NCI-H1092 (cell line): Measurements from ENCODE around the gene SLC39A10.
A peak's percentile ranks its signal among the peaks of the same experiment; 100 is the strongest.
"Not testable (repeated sequence)": the region's sequence is repeated elsewhere in the genome, so short reads cannot be mapped to it uniquely, and the experiment has no call there.

ENCODE experiments used
- DNase-seq: peaks from one replicate; lab custom pipeline; 2025; lab: John Stamatoyannopoulos, UW

The SLC39A10 gene

GRCh38 chr2:195646424-195646823 is 10.6 kb upstream of the SLC39A10 start:
- DNase-seq: no peak

- DNase-seq: no peak
Observed at GRCh38 chr2:195647302-195647701, 9.7 kb upstream of the SLC39A10 start.

GRCh38 chr2:195648370-195648769 is 8.7 kb upstream of the SLC39A10 start:
- DNase-seq: not testable (repeated sequence)

GRCh38 chr2:195648787-195649186 is 8.2 kb upstream of the SLC39A10 start:
- DNase-seq: no peak

GRCh38 chr2:195649629-195650190 is 7.3 kb upstream of the SLC39A10 start:
- DNase-seq: no peak

- no peak for DNase-seq
Observed at GRCh38 chr2:195651046-195651445, 6.0 kb upstream of the SLC39A10 start.

GRCh38 chr2:195652911-195653310 is 4.1 kb upstream of the SLC39A10 start:
- DNase-seq: no peak

GRCh38 chr2:195656161-195656858 is 716 bp upstream of the SLC39A10 start:
- peak; percentile 22 for DNase-seq

- DNase-seq: peak; percentile 2
Observed at GRCh38 chr2:195657634-195658540, 861 bp downstream of the SLC39A10 start.

- no peak for DNase-seq
Observed at GRCh38 chr2:195658541-195658890, 1.5 kb downstream of the SLC39A10 start.

- DNase-seq: no peak
Observed at GRCh38 chr2:195659114-195659513, 2.1 kb downstream of the SLC39A10 start.

- peak; percentile 35 for DNase-seq
Observed at GRCh38 chr2:195659982-195660890, 3.2 kb downstream of the SLC39A10 start.

GRCh38 chr2:195662138-195662537 is 5.1 kb downstream of the SLC39A10 start:
- DNase-seq: no peak

- no peak for DNase-seq
Observed at GRCh38 chr2:195663007-195663406, 6.0 kb downstream of the SLC39A10 start.

- DNase-seq: no peak
Observed at GRCh38 chr2:195664528-195664927, 7.5 kb downstream of the SLC39A10 start.

- DNase-seq: not testable (repeated sequence)
Observed at GRCh38 chr2:195665153-195665552, 8.1 kb downstream of the SLC39A10 start.

- no peak for DNase-seq
Observed at GRCh38 chr2:195666113-195666712, 9.2 kb downstream of the SLC39A10 start.

GRCh38 chr2:195667974-195668373 is 10.9 kb downstream of the SLC39A10 start:
- DNase-seq: no peak

GRCh38 chr2:195670191-195670590 is 13.2 kb downstream of the SLC39A10 start:
- no peak for DNase-seq

- no peak for DNase-seq
Observed at GRCh38 chr2:195671563-195671962, 14.5 kb downstream of the SLC39A10 start.

GRCh38 chr2:195672674-195673073 is 15.6 kb downstream of the SLC39A10 start:
- no peak for DNase-seq
